ENCODE measurements around the gene OGDH.
A peak's percentile ranks its signal among the peaks of the same experiment; 100 is the strongest.

The OGDH gene

GRCh38 chr7:44621750-44622103 is 15.3 kb downstream of the OGDH start:
- Mint-ChIP-seq H3K9me3 (ENCODE audit: low read depth) (no peaks in the 10 kb centered on the region), H3K27ac (peak overlapping the region; percentile 93), H3K36me3 (peaks cover 6% of the 10 kb centered on the region), H3K4me3 (no peak overlapping the region), H3K4me1 (ENCODE audit: low read depth) (peaks cover 82% of the 10 kb centered on the region), H3K27me3 (no peaks in the 10 kb centered on the region)

GRCh38 chr7:44622342-44623151 is 16.1 kb downstream of the OGDH start:
- Mint-ChIP-seq H3K9me3 (ENCODE audit: low read depth) (no peaks in the 10 kb centered on the region), H3K4me3 (peak overlapping the region; percentile 74), H3K4me1 (ENCODE audit: low read depth) (peaks cover 74% of the 10 kb centered on the region), H3K36me3 (peaks cover 6% of the 10 kb centered on the region), H3K27ac (peak overlapping the region; percentile 93), H3K27me3 (no peaks in the 10 kb centered on the region)

GRCh38 chr7:44624318-44624717 is 17.9 kb downstream of the OGDH start:
- Mint-ChIP-seq H3K9me3 (ENCODE audit: low read depth) (no peaks in the 10 kb centered on the region), H3K27me3 (no peaks in the 10 kb centered on the region), H3K4me1 (ENCODE audit: low read depth) (peaks cover 59% of the 10 kb centered on the region), H3K27ac (peak overlapping the region; percentile 93), H3K36me3 (peaks cover 8% of the 10 kb centered on the region), H3K4me3 (peak overlapping the region; percentile 47)

- Mint-ChIP-seq H3K4me3 (no peak overlapping the region), H3K36me3 (peaks cover 8% of the 10 kb centered on the region), H3K9me3 (ENCODE audit: low read depth) (no peaks in the 10 kb centered on the region)
Observed at GRCh38 chr7:44625526-44626471, 19.4 kb downstream of the OGDH start.

GRCh38 chr7:44626620-44627019 is 20.2 kb downstream of the OGDH start:
- Mint-ChIP-seq H3K27me3 (no peaks in the 10 kb centered on the region), H3K9me3 (ENCODE audit: low read depth) (no peaks in the 10 kb centered on the region), H3K27ac (peak overlapping the region; percentile 41), H3K36me3 (peaks cover 6% of the 10 kb centered on the region), H3K4me1 (ENCODE audit: low read depth) (peaks cover 59% of the 10 kb centered on the region), H3K4me3 (no peak overlapping the region)

More at GRCh38 chr7:44625526-44626471, 19.4 kb downstream of the OGDH start:
- Mint-ChIP-seq H3K4me1 (ENCODE audit: low read depth) (peaks cover 57% of the 10 kb centered on the region), H3K27ac (peak overlapping the region; percentile 50), H3K27me3 (no peaks in the 10 kb centered on the region)

GRCh38 chr7:44629829-44630522 is 23.5 kb downstream of the OGDH start:
- Mint-ChIP-seq H3K4me3 (peak overlapping the region; percentile 27), H3K4me1 (ENCODE audit: low read depth) (peaks cover 56% of the 10 kb centered on the region), H3K27me3 (no peaks in the 10 kb centered on the region), H3K27ac (peak overlapping the region; percentile 90), H3K9me3 (ENCODE audit: low read depth) (no peaks in the 10 kb centered on the region), H3K36me3 (peaks cover 7% of the 10 kb centered on the region)

- H3K4me1 Mint-ChIP-seq (ENCODE audit: low read depth): peaks cover 55% of the 10 kb centered on the region
- peaks cover 7% of the 10 kb centered on the region for H3K36me3 Mint-ChIP-seq
- H3K9me3 Mint-ChIP-seq (ENCODE audit: low read depth): no peaks in the 10 kb centered on the region
- peak overlapping the region; percentile 60 for H3K4me3 Mint-ChIP-seq
- H3K27me3 Mint-ChIP-seq: no peaks in the 10 kb centered on the region
- H3K27ac Mint-ChIP-seq: peak overlapping the region; percentile 90
Observed at GRCh38 chr7:44630792-44631457, 24.5 kb downstream of the OGDH start.

GRCh38 chr7:44631458-44632115 is 25.2 kb downstream of the OGDH start:
- Mint-ChIP-seq H3K36me3 (peaks cover 7% of the 10 kb centered on the region), H3K4me3 (peak overlapping the region; percentile 60), H3K27me3 (no peaks in the 10 kb centered on the region)

GRCh38 chr7:44632196-44632595 is 25.8 kb downstream of the OGDH start:
- H3K4me1 Mint-ChIP-seq (ENCODE audit: low read depth): peaks cover 63% of the 10 kb centered on the region
- no peaks in the 10 kb centered on the region for H3K27me3 Mint-ChIP-seq
- peaks cover 10% of the 10 kb centered on the region for H3K36me3 Mint-ChIP-seq
- no peak overlapping the region for H3K4me3 Mint-ChIP-seq
- no peaks in the 10 kb centered on the region for H3K9me3 Mint-ChIP-seq (ENCODE audit: low read depth)
- peak overlapping the region; percentile 90 for H3K27ac Mint-ChIP-seq

More at GRCh38 chr7:44631458-44632115, 25.2 kb downstream of the OGDH start:
- H3K4me1 Mint-ChIP-seq (ENCODE audit: low read depth): peaks cover 59% of the 10 kb centered on the region
- H3K27ac Mint-ChIP-seq: peak overlapping the region; percentile 90
- H3K9me3 Mint-ChIP-seq (ENCODE audit: low read depth): no peaks in the 10 kb centered on the region

GRCh38 chr7:44633254-44634186 is 27.1 kb downstream of the OGDH start:
- H3K9me3 Mint-ChIP-seq (ENCODE audit: low read depth): no peaks in the 10 kb centered on the region
- H3K4me1 Mint-ChIP-seq (ENCODE audit: low read depth): peaks cover 74% of the 10 kb centered on the region
- no peaks in the 10 kb centered on the region for H3K27me3 Mint-ChIP-seq
- H3K27ac Mint-ChIP-seq: peak overlapping the region; percentile 93
- peaks cover 11% of the 10 kb centered on the region for H3K36me3 Mint-ChIP-seq
- H3K4me3 Mint-ChIP-seq: peak overlapping the region; percentile 63

- H3K4me3 Mint-ChIP-seq: no peak overlapping the region
Observed at GRCh38 chr7:44634187-44634838, 27.9 kb downstream of the OGDH start.

GRCh38 chr7:44634839-44635591 is 28.6 kb downstream of the OGDH start:
- H3K36me3 Mint-ChIP-seq: peaks cover 9% of the 10 kb centered on the region
- H3K27me3 Mint-ChIP-seq: no peaks in the 10 kb centered on the region

More at GRCh38 chr7:44634187-44634838, 27.9 kb downstream of the OGDH start:
- peaks cover 80% of the 10 kb centered on the region for H3K4me1 Mint-ChIP-seq (ENCODE audit: low read depth)
- no peaks in the 10 kb centered on the region for H3K27me3 Mint-ChIP-seq
- H3K36me3 Mint-ChIP-seq: peaks cover 9% of the 10 kb centered on the region
- H3K27ac Mint-ChIP-seq: peak overlapping the region; percentile 93
- no peaks in the 10 kb centered on the region for H3K9me3 Mint-ChIP-seq (ENCODE audit: low read depth)

More at GRCh38 chr7:44634839-44635591, 28.6 kb downstream of the OGDH start:
- Mint-ChIP-seq H3K27ac (peak overlapping the region; percentile 93), H3K4me3 (no peak overlapping the region), H3K9me3 (ENCODE audit: low read depth) (no peaks in the 10 kb centered on the region), H3K4me1 (ENCODE audit: low read depth) (peaks cover 83% of the 10 kb centered on the region)
